Measurements from ENCODE around the gene DOCK1.

GRCh38 chr10:127344346-127344745 is 439.1 kb downstream of the DOCK1 start:
- TF ChIP-seq, protein P1, sequence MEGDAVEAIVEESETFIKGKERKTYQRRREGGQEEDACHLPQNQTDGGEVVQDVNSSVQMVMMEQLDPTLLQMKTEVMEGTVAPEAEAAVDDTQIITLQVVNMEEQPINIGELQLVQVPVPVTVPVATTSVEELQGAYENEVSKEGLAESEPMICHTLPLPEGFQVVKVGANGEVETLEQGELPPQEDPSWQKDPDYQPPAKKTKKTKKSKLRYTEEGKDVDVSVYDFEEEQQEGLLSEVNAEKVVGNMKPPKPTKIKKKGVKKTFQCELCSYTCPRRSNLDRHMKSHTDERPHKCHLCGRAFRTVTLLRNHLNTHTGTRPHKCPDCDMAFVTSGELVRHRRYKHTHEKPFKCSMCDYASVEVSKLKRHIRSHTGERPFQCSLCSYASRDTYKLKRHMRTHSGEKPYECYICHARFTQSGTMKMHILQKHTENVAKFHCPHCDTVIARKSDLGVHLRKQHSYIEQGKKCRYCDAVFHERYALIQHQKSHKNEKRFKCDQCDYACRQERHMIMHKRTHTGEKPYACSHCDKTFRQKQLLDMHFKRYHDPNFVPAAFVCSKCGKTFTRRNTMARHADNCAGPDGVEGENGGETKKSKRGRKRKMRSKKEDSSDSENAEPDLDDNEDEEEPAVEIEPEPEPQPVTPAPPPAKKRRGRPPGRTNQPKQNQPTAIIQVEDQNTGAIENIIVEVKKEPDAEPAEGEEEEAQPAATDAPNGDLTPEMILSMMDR (IDR thresholded peaks at IDR 0.05), result no peak
- no peak for TF ChIP-seq POLR2A (IDR thresholded peaks at IDR 0.05)
